CD4-positive, alpha-beta T cell treated with Interleukin-15 for 1 hour (primary cell): Measurements from ENCODE around the gene ACVR2B.

Experiments used
- DNase-seq: peaks from one replicate; pipeline ENCODE4 v3.0.0-alpha.2; 2020

Gene ACVR2B

DNA sequence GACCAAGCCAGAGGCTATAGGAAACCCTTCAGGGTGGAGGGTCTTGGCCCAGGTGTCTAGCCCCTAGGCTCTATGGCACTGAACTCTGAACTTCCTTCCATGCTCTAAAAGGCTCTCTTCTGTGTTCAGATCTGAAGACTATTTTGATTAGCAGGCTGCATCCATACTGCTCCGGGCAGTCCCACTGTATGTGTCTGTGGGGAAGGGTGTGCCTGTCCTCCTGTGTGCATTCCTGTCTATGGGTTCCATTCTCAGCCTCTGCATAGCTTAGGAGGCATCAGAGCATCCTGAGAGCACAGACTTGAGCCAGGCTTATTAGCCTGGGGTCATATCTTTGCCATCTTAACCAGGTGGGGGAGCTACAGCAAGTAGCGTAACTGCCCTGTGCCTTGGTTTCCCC lies 80.5 kb downstream of the ACVR2B start:
- DNase-seq = no peak

DNA sequence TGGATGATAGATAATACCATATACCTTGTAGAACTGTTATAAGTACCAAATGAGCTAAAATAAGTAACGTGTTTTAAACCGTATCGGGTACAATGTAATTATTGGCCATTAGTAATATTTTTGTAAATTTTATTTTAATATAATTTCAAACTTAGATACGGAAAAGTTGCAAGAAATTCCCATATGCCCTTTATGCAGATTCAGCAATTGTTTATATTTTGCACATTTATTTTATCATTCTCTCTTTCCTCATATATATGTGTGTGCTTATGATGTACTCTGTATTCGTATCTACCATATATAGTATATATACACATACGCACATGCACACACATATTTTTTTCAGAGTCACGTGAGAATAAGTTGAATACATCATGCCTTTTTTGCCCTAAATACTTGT lies 80.9 kb downstream of the ACVR2B start:
- no peak for DNase-seq

DNA sequence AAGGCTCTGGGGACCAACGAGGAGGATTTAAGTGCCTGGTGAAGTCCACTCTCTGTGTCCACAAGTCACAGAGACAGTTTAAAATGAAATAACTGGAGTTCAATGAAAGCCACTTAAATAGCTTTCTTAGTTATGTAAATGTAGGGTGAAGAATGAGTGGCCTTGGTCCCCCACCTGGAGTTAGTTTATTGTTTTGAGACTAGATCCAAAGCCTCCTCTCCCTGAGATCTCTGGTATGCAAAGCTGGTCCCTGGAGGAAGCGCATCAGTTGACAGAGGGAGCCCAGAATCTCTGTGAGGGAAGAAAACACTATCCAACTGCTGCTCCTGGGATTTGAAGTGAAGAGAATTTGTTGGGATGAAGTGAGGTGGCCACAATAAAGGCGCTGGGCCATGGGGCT lies 83.0 kb downstream of the ACVR2B start:
- no peak for DNase-seq

DNA sequence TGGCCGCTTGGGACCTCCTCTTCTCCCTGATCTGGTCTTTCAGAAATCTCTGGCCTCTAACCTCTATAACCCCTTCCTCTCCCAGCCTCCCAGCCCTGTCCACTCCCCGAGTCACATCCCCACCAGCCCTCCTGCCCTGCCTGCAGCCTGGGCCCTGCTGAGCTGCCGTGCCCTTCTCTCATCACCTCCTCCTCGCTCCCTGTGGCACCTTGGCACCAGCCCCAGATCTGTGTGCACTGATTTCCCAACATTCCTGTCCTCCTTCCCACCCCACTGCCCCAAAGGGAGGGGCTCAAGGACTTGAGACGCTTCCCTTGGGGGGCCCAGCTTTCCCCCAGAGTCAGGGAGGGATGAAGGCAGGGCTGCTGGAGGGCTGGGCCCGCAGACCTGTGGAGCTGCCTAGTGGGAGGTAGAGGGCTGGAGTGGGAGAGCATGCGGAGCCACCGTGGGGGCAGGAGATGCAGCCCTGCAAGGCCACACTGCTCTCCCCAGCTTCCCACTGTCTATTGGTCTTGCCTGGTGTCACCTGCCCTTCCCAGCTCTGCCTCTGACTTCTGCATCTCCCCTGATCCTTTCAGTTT lies 85.2 kb downstream of the ACVR2B start:
- DNase-seq = no peak

DNA sequence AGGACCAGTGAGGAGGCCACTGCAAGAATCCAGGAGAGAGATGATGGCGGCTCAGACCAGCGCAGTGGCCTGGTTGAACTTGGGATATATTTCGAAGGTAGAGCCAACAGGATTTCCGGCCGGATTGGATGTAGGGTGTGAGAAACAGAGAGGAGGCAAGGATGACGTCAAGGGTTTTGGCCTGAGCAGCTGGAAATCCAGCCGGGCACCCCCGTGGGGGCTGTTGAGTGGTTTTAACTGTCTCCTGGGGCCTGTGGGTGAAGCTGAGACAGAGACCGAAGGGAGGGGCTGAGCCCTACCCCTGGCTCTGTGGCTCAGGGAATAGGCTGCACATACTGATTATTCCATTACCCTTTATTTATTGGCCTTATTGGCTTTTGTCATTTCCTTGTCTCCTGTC lies 88.1 kb downstream of the ACVR2B start:
- no peak for DNase-seq
